HL-60 (cell line): ENCODE results near the gene IFT43.

Experiments
- DNase-seq, 2 experiments: peaks; one replicate each; pipeline ENCODE4 v3.0.0-alpha.2; 2010 to 2020; ENCODE audit warnings: low read depth in 1 of 2, low spot score in 1 of 2
- H3K27ac ChIP-seq: fragments of 250-450 bp; sonication (Bioruptor Pico); replicated peaks from 2 replicates; pipeline ENCODE4 v1.5.1; 2020; ENCODE audit warnings: mild to moderate bottlenecking, moderate library complexity
- H3K27me3 ChIP-seq: fragments of 250-450 bp; sonication (Bioruptor Pico); 2 replicates; pipeline ENCODE4 v1.5.1; 2021; ENCODE audit warnings: mild to moderate bottlenecking, moderate library complexity; ENCODE audit not compliant: insufficient read depth, poor library complexity, severe bottlenecking
- H3K4me3 ChIP-seq: replicated peaks from 2 replicates; pipeline ENCODE4 v1.5.1; 2011; ENCODE audit warnings: mild to moderate bottlenecking, control low read depth, low read length; ENCODE audit not compliant: insufficient read depth
- CTCF ChIP-seq: IDR thresholded peaks from one replicate; pipeline ENCODE4 v1.5.1; 2011; ENCODE audit warnings: low read length, control low read depth, inconsistent platforms; ENCODE audit not compliant: insufficient read depth
- GABPA ChIP-seq: IDR thresholded peaks from 2 replicates; pipeline ENCODE4 v1.6.1; 2012; ENCODE audit warnings: low read depth
- POLR2AphosphoS5 ChIP-seq: IDR thresholded peaks from 2 replicates; pipeline ENCODE4 v1.6.1; 2012; ENCODE audit warnings: low read depth
- REST ChIP-seq: IDR thresholded peaks from 2 replicates; pipeline ENCODE4 v1.6.1; 2012; ENCODE audit warnings: low read depth; ENCODE audit not compliant: insufficient replicate concordance
- SPI1 ChIP-seq: IDR thresholded peaks from 2 replicates; pipeline ENCODE4 v1.6.1; 2012; ENCODE audit warnings: low read depth, mild to moderate bottlenecking, borderline replicate concordance

Gene IFT43

GRCh38 chr14:76123426-76124225 is 138.1 kb downstream of the IFT43 start:
- no peak overlapping the region for H3K4me3 ChIP-seq
- H3K27me3 ChIP-seq, result no peaks in the 10 kb centered on the region
- TF ChIP-seq POLR2AphosphoS5, result no peak
- TF ChIP-seq GABPA, result no peak
- no peak for TF ChIP-seq SPI1
- TF ChIP-seq REST, result no peak
- no peak for TF ChIP-seq CTCF
- no peak overlapping the region for H3K27ac ChIP-seq
- no peak for DNase-seq

- no peaks in the 10 kb centered on the region for H3K27me3 ChIP-seq
- no peak for DNase-seq
- TF ChIP-seq GABPA, result no peak
- no peak for TF ChIP-seq CTCF
- TF ChIP-seq POLR2AphosphoS5, result no peak
- no peak for TF ChIP-seq REST
- no peak for TF ChIP-seq SPI1
- H3K27ac ChIP-seq, result no peak overlapping the region
- H3K4me3 ChIP-seq, result no peak overlapping the region
These were observed 139.9 kb downstream of the IFT43 start for GRCh38 chr14:76125511-76125910.

DNA sequence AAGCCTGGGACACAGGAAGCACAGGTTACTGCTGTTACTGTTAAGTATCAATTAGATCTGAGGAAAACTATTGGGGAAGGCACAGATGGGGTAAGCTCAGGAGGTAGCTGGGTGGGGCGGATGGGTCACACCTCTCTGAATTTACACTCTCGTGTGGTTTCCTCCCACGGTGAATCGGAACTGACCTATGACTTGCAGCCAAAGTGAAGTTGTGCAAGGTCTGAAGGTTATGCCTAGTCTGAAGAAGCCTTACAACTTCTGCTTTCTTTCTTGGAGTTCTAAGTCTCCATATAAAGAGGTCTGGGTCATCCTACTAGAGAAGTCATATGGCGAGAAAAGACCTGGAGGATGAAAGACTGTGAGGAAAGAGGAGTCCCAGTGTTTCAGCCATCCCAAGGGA is 140.5 kb downstream of the IFT43 start:
- no peak overlapping the region for H3K4me3 ChIP-seq
- no peak for TF ChIP-seq GABPA
- TF ChIP-seq SPI1, result no peak
- peak; percentile 18 to 36 for DNase-seq
- no peaks in the 10 kb centered on the region for H3K27me3 ChIP-seq
- H3K27ac ChIP-seq, result no peak overlapping the region

DNA sequence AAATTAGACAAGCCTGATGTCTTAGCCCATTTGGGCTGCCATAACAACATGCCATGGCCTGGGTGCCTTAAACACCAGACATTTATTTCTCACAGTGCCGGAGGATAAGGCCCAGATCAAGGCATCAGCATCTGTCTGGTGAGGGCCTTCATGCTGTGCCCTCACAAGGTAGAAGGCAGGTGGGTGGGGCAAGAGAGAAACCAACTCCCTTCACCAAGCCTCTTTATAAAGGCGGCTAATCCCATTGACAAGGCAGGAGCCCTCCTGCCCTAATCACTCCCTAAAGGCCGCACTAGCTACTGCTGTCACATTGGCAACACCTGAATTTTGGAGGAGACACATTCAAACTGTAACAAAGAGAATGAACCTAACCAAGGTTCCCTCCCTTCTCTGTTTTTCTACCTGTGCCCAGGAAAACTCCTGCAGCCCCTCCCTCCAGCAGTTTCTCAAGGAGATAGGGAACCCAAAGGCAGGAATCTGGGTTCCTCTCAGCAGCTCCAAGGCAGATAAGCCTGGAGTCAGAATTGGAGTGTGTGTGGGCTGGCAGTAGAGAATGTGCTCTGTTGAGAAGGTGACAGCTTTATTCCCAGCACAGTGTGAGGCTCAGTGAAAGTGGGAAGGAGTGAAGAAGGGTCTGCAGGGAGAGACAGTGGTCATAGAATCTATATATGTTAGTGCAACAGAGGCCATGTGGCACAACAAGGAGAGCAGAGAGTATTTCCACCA is 144.5 kb downstream of the IFT43 start:
- no peak for TF ChIP-seq SPI1
- TF ChIP-seq GABPA, result no peak
- TF ChIP-seq REST, result no peak
- no peak for TF ChIP-seq CTCF
- no peak for TF ChIP-seq POLR2AphosphoS5
- DNase-seq, result no peak
- no peak overlapping the region for H3K4me3 ChIP-seq

More for the DNA sequence above, 144.5 kb downstream of the IFT43 start:
- Histone ChIP-seq H3K27ac (no peak overlapping the region), H3K27me3 (no peaks in the 10 kb centered on the region)
